Measurements from ENCODE around the gene ANKRD45. TPM values are rescaled to one million over a fixed set of nuclear protein-coding genes. Genes with fewer than 3 reads are reported as not detected.
"Not testable (repeated sequence)": the region's sequence is repeated elsewhere in the genome, so short reads cannot be mapped to it uniquely, and the experiment has no call there.

Gene ANKRD45
- total RNA-seq, 1 experiment from 2014 or later = 2.2 TPM

- H3K4me1 Mint-ChIP-seq = peaks cover 15% of the 10 kb centered on the region
- H3K27ac Mint-ChIP-seq = no peak overlapping the region
These were observed 23.6 kb upstream of the ANKRD45 start for GRCh38 chr1:173693238-173693637.

GRCh38 chr1:173688300-173688699, 18.6 kb upstream of the ANKRD45 start:
- Mint-ChIP-seq H3K27me3 (ENCODE audit: low read depth) (no peaks in the 10 kb centered on the region; the same call in 1 of the 2 replicates), H3K4me1 (peaks cover 43% of the 10 kb centered on the region), H3K27ac (no peak overlapping the region), H3K4me3 (peak overlapping the region; percentile 26; the same call in 1 of the 2 replicates), H3K9me3 (peaks cover 21% of the 10 kb centered on the region), H3K36me3 (peaks cover 19% of the 10 kb centered on the region)
- no peak for ATAC-seq
- no peak for DNase-seq (ENCODE audit: low spot score)
- no peak for TF ChIP-seq CREB1 (CRISPR knock-in tag; IDR thresholded peaks at IDR 0.05)
- peak; percentile 82; the same call in 1 of the 2 replicates for TF ChIP-seq ETV6 (CRISPR knock-in tag; IDR thresholded peaks at IDR 0.05)
- TF ChIP-seq ZMAT4 (CRISPR knock-in tag; IDR thresholded peaks at IDR 0.05) = no peak
- ChIA-PET CTCF (interaction anchor here (1.4 kb wide), 1 partner anchor 258 kb away, joined by 3 read pairs; no protein-coding TSS in a partner anchor), POLR2A (no interaction called here)

More at GRCh38 chr1:173693238-173693637, 23.6 kb upstream of the ANKRD45 start:
- TF ChIP-seq GABPB1 (CRISPR knock-in tag; IDR thresholded peaks at IDR 0.05) = no peak
- no peak for TF ChIP-seq JAZF1 (CRISPR knock-in tag; IDR thresholded peaks at IDR 0.05)
- ChIA-PET CTCF (no interaction called here), POLR2A (no interaction called here)
- H3K9me3 Mint-ChIP-seq = peaks cover 32% of the 10 kb centered on the region
- H3K36me3 Mint-ChIP-seq = peaks cover 19% of the 10 kb centered on the region
- peaks cover 7% of the 10 kb centered on the region for H3K27me3 Mint-ChIP-seq (ENCODE audit: low read depth)
- no peak for ATAC-seq
- DNase-seq (ENCODE audit: low spot score) = no peak
- no peak overlapping the region for H3K4me3 Mint-ChIP-seq

GRCh38 chr1:173685121-173685520, 15.5 kb upstream of the ANKRD45 start:
- H3K27me3 Mint-ChIP-seq (ENCODE audit: low read depth); H3K9me3 Mint-ChIP-seq; POLR2A ChIA-PET: not testable (repeated sequence)

GRCh38 chr1:173683838-173684237, 14.2 kb upstream of the ANKRD45 start:
- Mint-ChIP-seq H3K9me3 (peaks cover 15% of the 10 kb centered on the region), H3K4me1 (peaks cover 53% of the 10 kb centered on the region)
- H3K27ac Mint-ChIP-seq; DNase-seq (ENCODE audit: low spot score); POLR2A ChIA-PET; ATAC-seq; H3K4me3 Mint-ChIP-seq; CTCF ChIA-PET; H3K27me3 Mint-ChIP-seq (ENCODE audit: low read depth); H3K36me3 Mint-ChIP-seq: not testable (repeated sequence)

More at GRCh38 chr1:173685121-173685520, 15.5 kb upstream of the ANKRD45 start:
- H3K36me3 Mint-ChIP-seq; H3K4me3 Mint-ChIP-seq; CTCF ChIA-PET; ATAC-seq; H3K27ac Mint-ChIP-seq; DNase-seq (ENCODE audit: low spot score): not testable (repeated sequence)
- peaks cover 62% of the 10 kb centered on the region for H3K4me1 Mint-ChIP-seq

- CTCF ChIA-PET = no interaction called here
- POLR2A ChIA-PET = no interaction called here
- Mint-ChIP-seq H3K27me3 (ENCODE audit: low read depth) (no peaks in the 10 kb centered on the region), H3K4me3 (peak overlapping the region; percentile 30; the same call in 1 of the 2 replicates), H3K27ac (peak overlapping the region; percentile 95), H3K4me1 (peaks cover 38% of the 10 kb centered on the region), H3K9me3 (peaks cover 26% of the 10 kb centered on the region), H3K36me3 (peaks cover 9% of the 10 kb centered on the region)
- DNase-seq (ENCODE audit: low spot score) (no peak), ATAC-seq (no peak)
- no peak for TF ChIP-seq ZBTB21 (CRISPR knock-in tag; IDR thresholded peaks at IDR 0.05; ENCODE audit: borderline replicate concordance)
- no peak for TF ChIP-seq NR1H2 (CRISPR knock-in tag; IDR thresholded peaks at IDR 0.05)
These were observed 12.5 kb upstream of the ANKRD45 start for GRCh38 chr1:173682184-173682583.

GRCh38 chr1:173680152-173680551, 10.5 kb upstream of the ANKRD45 start:
- DNase-seq (ENCODE audit: low spot score); POLR2A ChIA-PET; H3K27ac Mint-ChIP-seq; H3K27me3 Mint-ChIP-seq (ENCODE audit: low read depth); H3K4me3 Mint-ChIP-seq; ATAC-seq; CTCF ChIA-PET: not testable (repeated sequence)
- H3K4me1 Mint-ChIP-seq = peaks cover 30% of the 10 kb centered on the region
- peaks cover 17% of the 10 kb centered on the region for H3K36me3 Mint-ChIP-seq
- H3K9me3 Mint-ChIP-seq = peaks cover 34% of the 10 kb centered on the region

GRCh38 chr1:173674496-173674895, 4.8 kb upstream of the ANKRD45 start:
- H3K4me1 Mint-ChIP-seq, CTCF ChIA-PET: not testable (repeated sequence)

GRCh38 chr1:173666646-173667045, 3.0 kb downstream of the ANKRD45 start:
- no peak overlapping the region for H3K4me3 Mint-ChIP-seq
- peaks cover 10% of the 10 kb centered on the region for H3K9me3 Mint-ChIP-seq
- no peak for TF ChIP-seq ZBTB43 (CRISPR knock-in tag; IDR thresholded peaks at IDR 0.05)
- TF ChIP-seq ZSCAN18 (CRISPR knock-in tag; IDR thresholded peaks at IDR 0.05) = no peak
- no peak for TF ChIP-seq FOXP1 (CRISPR knock-in tag; IDR thresholded peaks at IDR 0.05; ENCODE audit: borderline replicate concordance)
- TF ChIP-seq PRRX2 (CRISPR knock-in tag; IDR thresholded peaks at IDR 0.05) = no peak
- TF ChIP-seq E2F5 (CRISPR knock-in tag; IDR thresholded peaks at IDR 0.05) = no peak
- no peak for TF ChIP-seq ZNF263 (CRISPR knock-in tag; IDR thresholded peaks at IDR 0.05; ENCODE audit: low read depth)
- no peak for TF ChIP-seq CREM (CRISPR knock-in tag; IDR thresholded peaks at IDR 0.05)
- no peaks in the 10 kb centered on the region for H3K36me3 Mint-ChIP-seq
- ATAC-seq (no peak), DNase-seq (ENCODE audit: low spot score) (no peak)
- ChIA-PET POLR2A (no interaction called here), CTCF (no interaction called here)
- peaks cover 24% of the 10 kb centered on the region for H3K4me1 Mint-ChIP-seq
- no peaks in the 10 kb centered on the region for H3K27me3 Mint-ChIP-seq (ENCODE audit: low read depth)
- no peak overlapping the region for H3K27ac Mint-ChIP-seq

More at GRCh38 chr1:173674496-173674895, 4.8 kb upstream of the ANKRD45 start:
- H3K9me3 Mint-ChIP-seq = peaks cover 34% of the 10 kb centered on the region
- H3K27ac Mint-ChIP-seq; H3K4me3 Mint-ChIP-seq; ATAC-seq; DNase-seq (ENCODE audit: low spot score); H3K27me3 Mint-ChIP-seq (ENCODE audit: low read depth); POLR2A ChIA-PET: not testable (repeated sequence)
- H3K36me3 Mint-ChIP-seq = peaks cover 14% of the 10 kb centered on the region

Data from WTC11 (cell line).